NCI-H510A treated with DMSO at 0.1 percent for 48 hours (cell line): ENCODE results near the gene IL12RB1.

Experiments
- DNase-seq: peaks from one replicate; lab custom pipeline; 2025; lab: John Stamatoyannopoulos, UW

The IL12RB1 gene

DNA sequence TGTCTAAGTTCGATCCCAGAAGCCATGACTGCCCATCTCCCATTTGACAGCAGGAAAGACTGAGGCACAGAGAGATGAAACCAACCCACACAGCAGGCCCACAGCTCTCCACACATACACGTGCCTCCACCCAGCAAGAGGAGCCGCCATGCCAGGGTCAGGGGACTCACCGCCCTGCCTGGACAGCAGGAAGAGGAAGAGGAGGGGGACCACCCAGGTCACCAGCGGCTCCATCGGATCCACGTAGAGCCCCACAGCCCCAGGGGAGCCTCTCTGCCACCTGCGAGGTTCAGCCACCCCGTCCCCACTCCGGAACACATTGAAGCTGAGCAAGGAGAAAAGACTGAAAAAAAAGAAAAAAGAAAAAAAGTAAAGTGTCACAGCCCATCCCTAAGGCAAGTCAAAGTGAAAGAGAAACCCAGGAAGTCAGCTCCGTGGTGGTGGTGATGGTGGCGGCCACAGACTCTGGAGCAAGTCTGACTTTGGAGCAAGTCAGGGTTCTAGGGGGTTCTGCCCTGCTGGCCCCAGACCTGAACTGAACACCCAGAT lies at the start of gene IL12RB1:
Gene IL12RB1, minus strand, starts transcription at position 345 of the 549 bp plus-strand sequence. Its CDS starts 111 bp downstream, at position 234.
- DNase-seq, result no peak

- no peak for DNase-seq
These were observed 49.2 kb upstream of the IL12RB1 start for GRCh38 chr19:18135712-18136584.

- no peak for DNase-seq
These were observed 45.3 kb upstream of the IL12RB1 start for GRCh38 chr19:18131841-18132596.

DNA sequence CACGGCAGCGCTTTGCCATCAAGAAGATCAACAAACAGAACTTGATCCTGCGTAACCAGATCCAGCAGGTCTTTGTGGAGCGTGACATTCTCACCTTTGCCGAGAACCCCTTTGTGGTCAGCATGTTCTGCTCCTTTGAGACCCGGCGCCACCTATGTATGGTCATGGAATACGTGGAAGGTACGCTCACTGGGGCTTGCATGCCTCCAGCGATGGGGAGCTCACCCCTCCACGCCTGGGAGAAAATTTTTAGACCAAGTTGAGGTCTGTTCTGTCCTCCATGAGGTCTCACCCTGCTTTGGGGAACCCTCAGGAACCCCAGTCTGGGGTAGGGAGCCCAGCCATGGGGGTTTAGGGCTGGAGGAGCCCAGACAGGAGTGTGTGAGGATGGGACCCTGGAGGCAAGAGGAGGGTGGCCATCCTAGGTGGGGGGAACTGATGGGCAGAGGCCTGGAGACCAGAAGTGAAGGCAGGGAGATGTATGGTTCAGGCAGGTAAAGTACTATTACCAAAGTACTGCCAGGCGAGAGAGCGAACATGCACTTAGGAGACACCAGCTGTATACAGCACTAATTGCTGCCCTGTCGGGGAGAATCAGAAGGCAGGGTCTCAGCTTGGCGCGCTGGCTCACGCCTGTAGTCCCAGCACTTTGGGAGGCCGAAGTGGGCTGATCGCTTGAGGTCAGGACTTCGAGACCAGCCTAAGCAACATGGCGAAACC lies 43.9 kb upstream of the IL12RB1 start:
- DNase-seq, result no peak

DNA sequence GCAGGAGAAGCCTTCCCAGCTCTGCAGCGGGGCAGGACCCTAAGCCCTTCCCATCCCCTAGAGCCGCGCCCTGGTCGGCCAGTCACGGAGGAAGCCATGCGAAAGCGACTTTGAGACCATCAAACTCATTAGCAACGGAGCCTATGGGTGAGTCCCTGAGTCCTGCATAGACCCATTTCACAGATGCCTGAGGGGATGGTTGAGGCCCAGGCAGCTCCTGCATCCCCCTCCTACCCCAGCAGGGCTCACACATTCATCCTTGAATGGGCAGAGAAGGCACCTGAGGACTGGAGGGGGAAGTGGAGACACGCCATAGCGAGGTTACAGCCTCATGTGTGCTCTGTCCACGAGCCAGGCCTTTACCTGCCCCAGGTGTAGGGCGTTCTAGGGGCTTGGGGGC lies 42.1 kb upstream of the IL12RB1 start:
- no peak for DNase-seq

- no peak for DNase-seq
These were observed 41.3 kb upstream of the IL12RB1 start for GRCh38 chr19:18128044-18128443.

DNA sequence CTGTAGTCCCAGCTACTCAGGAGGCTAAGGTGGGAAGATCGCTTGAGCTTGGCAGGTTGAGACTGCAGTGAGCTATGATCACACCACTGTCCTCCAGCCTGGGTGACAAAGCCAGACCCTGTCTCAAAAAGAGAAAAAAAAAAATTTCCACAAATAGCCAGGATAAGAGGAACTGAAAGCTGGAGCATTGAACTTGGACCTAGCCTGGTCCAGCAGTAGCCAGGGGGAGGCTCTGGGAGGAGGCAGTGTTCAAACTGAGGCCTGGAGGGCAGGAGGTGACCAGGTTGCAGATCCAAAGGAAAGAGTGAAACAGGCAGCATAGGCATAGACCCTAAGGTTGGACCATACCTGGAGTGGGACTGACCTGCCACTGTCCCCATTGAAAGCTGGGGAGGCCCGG lies 39.4 kb upstream of the IL12RB1 start:
- no peak for DNase-seq

- DNase-seq, result no peak
These were observed 37.1 kb upstream of the IL12RB1 start for GRCh38 chr19:18123819-18124218.

DNA sequence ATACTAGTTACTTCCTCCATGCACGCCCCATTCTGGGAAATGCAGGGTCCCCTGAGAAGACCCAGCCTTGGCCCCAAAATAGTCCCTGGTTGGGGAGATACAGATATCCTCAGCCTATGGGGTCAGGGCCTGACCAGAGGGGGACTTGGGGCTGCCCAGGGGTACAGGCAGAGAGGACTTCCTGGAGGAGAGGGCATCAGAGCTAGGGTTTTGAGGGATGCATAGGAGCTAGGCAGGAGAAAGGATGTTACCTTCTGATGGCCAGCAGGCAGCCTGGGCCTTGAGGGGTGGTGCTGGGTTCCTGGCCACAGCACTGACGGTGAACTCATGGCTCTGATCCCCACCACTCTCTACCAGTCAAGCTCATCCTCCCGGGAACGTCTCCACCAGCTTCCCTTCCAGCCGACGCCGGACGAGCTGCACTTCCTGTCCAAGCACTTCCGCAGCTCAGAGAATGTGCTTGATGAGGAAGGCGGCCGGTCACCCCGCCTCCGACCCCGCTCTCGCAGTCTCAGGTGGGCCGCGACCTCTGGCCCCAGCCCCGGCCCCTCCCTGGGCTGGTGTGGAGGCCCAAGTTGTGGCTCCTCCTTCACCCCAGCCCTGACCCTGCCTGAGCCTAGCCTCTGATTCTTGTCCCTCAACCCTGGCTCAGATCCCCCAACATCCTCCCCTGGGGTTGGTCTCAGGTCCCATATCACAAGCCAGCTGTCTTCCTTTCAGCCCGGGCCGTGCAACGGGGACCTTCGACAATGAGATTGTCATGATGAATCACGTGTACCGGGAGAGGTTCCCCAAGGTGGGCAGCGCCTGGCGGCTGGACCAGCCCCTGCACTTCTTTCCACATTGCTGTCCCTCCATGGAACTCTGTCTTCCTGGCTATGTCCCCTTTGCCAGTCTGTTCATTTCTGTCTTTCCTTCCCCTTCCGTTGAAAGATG lies 36.4 kb upstream of the IL12RB1 start:
- DNase-seq, result no peak

DNA sequence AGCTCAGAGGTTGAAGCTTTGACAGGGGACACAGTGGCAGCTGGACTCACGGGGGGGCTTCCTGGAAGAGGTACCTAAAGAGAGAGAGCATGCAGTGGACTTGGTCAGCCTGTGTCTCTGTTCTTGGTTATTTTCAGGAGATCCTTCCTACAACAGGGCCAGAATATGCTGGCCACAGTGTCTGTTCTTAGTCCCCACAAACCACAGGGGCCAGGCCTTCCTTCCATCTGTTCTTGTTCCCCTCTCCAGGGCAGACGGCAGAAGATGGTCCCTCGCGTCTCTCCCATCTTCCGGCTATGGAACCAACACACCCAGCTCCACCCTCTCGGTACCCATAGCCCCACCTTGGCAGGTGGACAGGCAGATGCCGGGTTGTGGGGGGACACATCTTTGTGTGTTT lies 35.7 kb upstream of the IL12RB1 start:
- DNase-seq, result no peak

DNA sequence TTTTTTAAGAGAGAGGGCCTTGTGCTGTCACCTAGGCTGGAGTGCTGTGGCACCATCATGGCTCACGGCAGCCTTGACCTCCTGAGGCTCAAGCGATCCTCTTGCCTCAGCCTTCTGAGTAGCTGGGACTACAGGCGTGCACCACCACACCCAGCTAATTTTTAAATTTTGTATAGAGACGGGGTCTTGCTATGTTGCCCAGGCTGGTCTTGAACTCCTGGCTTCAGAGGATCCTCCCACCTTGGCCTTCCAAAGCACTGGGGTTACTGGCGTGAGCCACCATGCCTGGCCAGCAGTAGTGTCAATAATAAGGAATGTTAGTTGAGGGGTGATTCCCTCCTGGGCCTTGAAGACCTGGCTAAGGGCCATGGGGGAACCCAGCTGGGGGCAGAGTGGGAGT lies 34.4 kb upstream of the IL12RB1 start:
- no peak for DNase-seq

DNA sequence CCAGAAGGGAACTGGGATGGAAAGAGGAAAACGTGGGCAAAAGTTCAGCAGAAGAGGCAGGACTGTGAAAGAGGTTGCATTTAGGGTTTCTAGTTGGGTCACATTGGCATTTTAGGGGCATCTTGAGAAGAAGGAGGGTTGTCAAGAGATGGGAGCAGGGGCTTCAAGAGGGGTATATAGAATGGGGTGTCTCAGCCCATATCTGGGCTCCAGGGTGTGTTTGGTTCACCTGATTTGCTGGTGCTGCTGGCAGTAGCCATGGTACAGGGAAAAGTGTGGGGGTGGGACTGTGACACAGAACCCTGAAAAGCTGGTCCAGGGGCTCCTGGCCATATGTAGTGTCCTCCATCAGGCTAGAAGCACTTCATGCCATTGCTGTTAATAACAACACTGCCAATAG lies 33.4 kb upstream of the IL12RB1 start:
- DNase-seq, result no peak

- DNase-seq, result no peak
These were observed 33.0 kb upstream of the IL12RB1 start for GRCh38 chr19:18119717-18120105.

GRCh38 chr19:18119013-18119716 lies 32.4 kb upstream of the IL12RB1 start:
- DNase-seq, result no peak

GRCh38 chr19:18118420-18119012 lies 31.8 kb upstream of the IL12RB1 start:
- DNase-seq, result no peak

- DNase-seq, result peak; percentile 86
These were observed 31.1 kb upstream of the IL12RB1 start for GRCh38 chr19:18117692-18118378.

GRCh38 chr19:18117364-18117691 lies 30.6 kb upstream of the IL12RB1 start:
- DNase-seq, result no peak

DNA sequence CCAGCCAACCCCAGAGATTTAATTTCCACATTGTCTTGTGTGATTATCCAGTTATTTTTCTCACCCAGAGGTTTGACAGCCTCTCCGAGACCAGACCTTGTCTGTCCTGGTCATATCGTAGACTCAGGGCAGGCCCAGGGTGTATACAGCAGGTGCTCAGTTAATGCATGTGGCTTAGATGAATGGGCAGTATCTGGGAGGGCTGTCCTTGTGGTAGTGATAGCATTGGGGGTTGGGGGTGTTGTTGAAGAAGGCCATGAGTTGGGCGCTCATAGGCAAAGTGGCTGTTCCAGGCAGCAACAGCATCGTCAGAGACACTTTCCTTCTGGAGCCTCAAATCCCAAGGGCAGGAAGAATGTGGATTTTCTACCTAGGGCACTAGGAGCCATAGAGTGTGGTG lies 27.7 kb upstream of the IL12RB1 start:
- DNase-seq, result no peak

- no peak for DNase-seq
These were observed 27.1 kb upstream of the IL12RB1 start for GRCh38 chr19:18113827-18114226.
